ENCODE data around the gene ESR1. TPM values are rescaled to one million over a fixed set of nuclear protein-coding genes. Genes with fewer than 3 reads are reported as not detected.
"Not testable (repeated sequence)": the region's sequence is repeated elsewhere in the genome, so short reads cannot be mapped to it uniquely, and the experiment has no call there.

Gene ESR1
- total RNA-seq, 1 donor from 2014 or later: under 0.01 TPM

GRCh38 chr6:152130441-152130840 is 323.0 kb downstream of the ESR1 start:
- no peak for DNase-seq (ENCODE audit: low read depth)

GRCh38 chr6:152135755-152136448 is 328.4 kb downstream of the ESR1 start:
- no peak for DNase-seq (ENCODE audit: low read depth)

GRCh38 chr6:152136449-152136825 is 329.0 kb downstream of the ESR1 start:
- peak; percentile 18 for DNase-seq (ENCODE audit: low read depth)

GRCh38 chr6:152138344-152138743 is 330.9 kb downstream of the ESR1 start:
- not testable (repeated sequence) for DNase-seq (ENCODE audit: low read depth)

GRCh38 chr6:152142105-152142504 is 334.6 kb downstream of the ESR1 start:
- no peak for DNase-seq (ENCODE audit: low read depth)

- DNase-seq (ENCODE audit: low read depth): no peak
Measured at GRCh38 chr6:152143359-152143758, 335.9 kb downstream of the ESR1 start.

- no peak for DNase-seq (ENCODE audit: low read depth)
Measured at GRCh38 chr6:152146385-152146784, 338.9 kb downstream of the ESR1 start.

- no peak for DNase-seq (ENCODE audit: low read depth)
Measured at GRCh38 chr6:152147269-152147668, 339.8 kb downstream of the ESR1 start.

GRCh38 chr6:152148412-152148811 is 340.9 kb downstream of the ESR1 start:
- DNase-seq (ENCODE audit: low read depth): no peak

- no peak for DNase-seq (ENCODE audit: low read depth)
Measured at GRCh38 chr6:152150196-152150595, 342.7 kb downstream of the ESR1 start.

- DNase-seq (ENCODE audit: low read depth): no peak
Measured at GRCh38 chr6:152151920-152152319, 344.4 kb downstream of the ESR1 start.

GRCh38 chr6:152154559-152155356 is 347.3 kb downstream of the ESR1 start:
- DNase-seq (ENCODE audit: low read depth): no peak

- DNase-seq (ENCODE audit: low read depth): no peak
Measured at GRCh38 chr6:152155792-152156191, 348.3 kb downstream of the ESR1 start.

GRCh38 chr6:152160346-152160745 is 352.9 kb downstream of the ESR1 start:
- no peak for DNase-seq (ENCODE audit: low read depth)

GRCh38 chr6:152161501-152161900 is 354.0 kb downstream of the ESR1 start:
- peak; percentile 62 for DNase-seq (ENCODE audit: low read depth)

GRCh38 chr6:152164957-152165356 is 357.5 kb downstream of the ESR1 start:
- DNase-seq (ENCODE audit: low read depth): no peak

- DNase-seq (ENCODE audit: low read depth): no peak
Measured at GRCh38 chr6:152166497-152166896, 359.0 kb downstream of the ESR1 start.

GRCh38 chr6:152166897-152167296 is 359.4 kb downstream of the ESR1 start:
- DNase-seq (ENCODE audit: low read depth): no peak

GRCh38 chr6:152167641-152168603 is 360.4 kb downstream of the ESR1 start:
- DNase-seq (ENCODE audit: low read depth): no peak

GRCh38 chr6:152170313-152170701 is 362.8 kb downstream of the ESR1 start:
- DNase-seq (ENCODE audit: low read depth): no peak

- DNase-seq (ENCODE audit: low read depth): no peak
Measured at GRCh38 chr6:152170702-152171667, 363.5 kb downstream of the ESR1 start.

Measured in renal cortical epithelial cell (primary cell).